Right cardiac atrium (tissue), 5 donors: ENCODE results near the gene EPS8L3. TPM values are rescaled to one million over a fixed set of nuclear protein-coding genes. Genes with fewer than 3 reads are reported as not detected.

ENCODE experiments used
- ATAC-seq, 2 donors: fragments of 200-7000 bp; cut with Tn5 transposase; one replicate each; pipeline versions ENCODE4 v1.8.0 to v1.9.1; 2020; ENCODE audit warnings: moderate library complexity in 2 of 2, mild to moderate bottlenecking in 1 of 2
- DNase-seq, 3 donors: peaks; one replicate each; pipeline ENCODE4 v3.0.0-alpha.2; 2020
- H3K27ac ChIP-seq: one replicate; pipeline ENCODE4 v1.5.1; 2013; ENCODE audit warnings: mild to moderate bottlenecking, low read length, control low read depth, moderate library complexity
- H3K27me3 ChIP-seq: one replicate; pipeline ENCODE4 v1.6.1; 2013; ENCODE audit not compliant: control insufficient read depth, insufficient read depth
- H3K4me1 ChIP-seq: one replicate; pipeline ENCODE4 v1.6.1; 2013; ENCODE audit warnings: low read length; ENCODE audit not compliant: control insufficient read depth, insufficient read depth
- H3K4me3 ChIP-seq: one replicate; pipeline ENCODE4 v1.5.1; 2013; ENCODE audit warnings: low read length, control low read depth
- H3K9me3 ChIP-seq: one replicate; pipeline ENCODE4 v1.6.1; 2013; ENCODE audit warnings: low read length; ENCODE audit not compliant: control insufficient read depth
- WGBS: extraction: QIAGEN DNeasy Blood & Tissue Kit; methylation state at CpG from one replicate; pipeline ENCODE4 v1.1.7; 2013; 5-methylcytosine and 5-hydroxymethylcytosine counted together
- intact Hi-C, 4 donors: fragments of 100-400 bp; cut with DNase I; formaldehyde crosslinking; loops; one replicate each; pipeline versions ENCODE4 v1.11.0 to v1.14.0; 2022 to 2023
- polyA plus RNA-seq: library from polyadenylated mRNA; stranded (reverse); fragments of 200-250 nt; gene quantifications from one replicate; pipeline ENCODE4 v1.2.3, GENCODE V29; 2013
- total RNA-seq, 4 donors: library from RNA; stranded (reverse); fragmentation: NEBNext Ultra II Directional; extraction: Animal tissue kit (Norgen Biotek cat#: 25700); gene quantifications; one replicate each; pipeline ENCODE4 v1.2.1, GENCODE V29; 2021
- donor health status: healthy with polysubstance abuse.
- donor health status: DM: no; HTN: yes; CAD: no.
- donor health status: DM: no; HTN: no; CAD: no.
- donor health status: DM: no; HTN: yes; CAD: no; lungs with severe emphysema.
- donor health status: DM: yes; HTN: yes; CAD: no.

The EPS8L3 gene
- total and polyA plus RNA-seq, 5 donors, result not detected

GRCh38 chr1:109792056-109792831 lies 28.5 kb upstream of the EPS8L3 start:
- WGBS, result 23% methylated on average over 18 of the region's 18 CpGs
- intact Hi-C loops, result loop anchor here in 2 of 4 donors (5.0 kb wide), 2 partner anchors 120 to 190 kb away; partner anchors contain the start of genes AHCYL1 (in 1 of the 2) and CSF1 (in 1 of the 2)
- ATAC-seq, result peak; percentile 66 to 68
- H3K4me1 ChIP-seq, result peaks cover 35% of the 10 kb centered on the region
- H3K27me3 ChIP-seq, result no peaks in the 10 kb centered on the region
- no peak overlapping the region for H3K27ac ChIP-seq
- H3K4me3 ChIP-seq, result no peak overlapping the region
- peak; percentile 80 to 91 (median 89) for DNase-seq
- H3K9me3 ChIP-seq, result no peaks in the 10 kb centered on the region

DNA sequence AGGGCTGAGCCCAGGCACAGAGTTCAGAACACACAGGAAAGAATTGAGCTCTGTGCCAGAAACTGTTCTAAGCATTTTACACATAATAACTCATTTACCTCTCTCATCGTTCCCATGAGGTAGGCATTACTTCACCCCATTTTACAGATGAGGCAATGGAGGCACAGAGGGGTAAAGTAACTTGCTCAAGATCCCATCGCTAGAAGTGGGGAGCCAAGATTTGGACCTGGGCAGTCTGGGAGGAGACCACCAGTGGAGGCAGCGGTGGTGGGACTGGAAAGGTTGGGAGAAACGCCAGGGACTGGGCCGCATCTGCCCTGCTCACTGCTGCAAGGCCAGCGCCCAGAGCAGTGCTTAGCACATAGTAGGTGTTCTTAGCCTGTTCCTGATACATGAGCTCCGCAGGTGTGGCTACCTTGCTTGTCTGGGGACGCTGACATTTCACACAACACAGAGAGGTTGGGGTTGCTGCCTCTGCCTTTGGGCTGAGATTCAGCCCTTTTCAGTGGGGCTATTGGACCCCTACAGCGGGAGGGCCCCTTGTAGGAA lies 27.8 kb upstream of the EPS8L3 start:
- intact Hi-C loops, result loop anchor here in 2 of 4 donors (5.0 kb wide), 2 partner anchors 121 to 191 kb away; partner anchors contain the start of genes AHCYL1 (in 1 of the 2) and CSF1 (in 1 of the 2)
- H3K27ac ChIP-seq, result no peak overlapping the region
- no peak overlapping the region for H3K4me3 ChIP-seq
- no peaks in the 10 kb centered on the region for H3K27me3 ChIP-seq
- no peak for ATAC-seq
- H3K9me3 ChIP-seq, result no peaks in the 10 kb centered on the region
- WGBS, result 78% methylated on average over 9 of the region's 9 CpGs
- H3K4me1 ChIP-seq, result peaks cover 34% of the 10 kb centered on the region
- DNase-seq, result peak in 1 of 3 donors; percentile 43

DNA sequence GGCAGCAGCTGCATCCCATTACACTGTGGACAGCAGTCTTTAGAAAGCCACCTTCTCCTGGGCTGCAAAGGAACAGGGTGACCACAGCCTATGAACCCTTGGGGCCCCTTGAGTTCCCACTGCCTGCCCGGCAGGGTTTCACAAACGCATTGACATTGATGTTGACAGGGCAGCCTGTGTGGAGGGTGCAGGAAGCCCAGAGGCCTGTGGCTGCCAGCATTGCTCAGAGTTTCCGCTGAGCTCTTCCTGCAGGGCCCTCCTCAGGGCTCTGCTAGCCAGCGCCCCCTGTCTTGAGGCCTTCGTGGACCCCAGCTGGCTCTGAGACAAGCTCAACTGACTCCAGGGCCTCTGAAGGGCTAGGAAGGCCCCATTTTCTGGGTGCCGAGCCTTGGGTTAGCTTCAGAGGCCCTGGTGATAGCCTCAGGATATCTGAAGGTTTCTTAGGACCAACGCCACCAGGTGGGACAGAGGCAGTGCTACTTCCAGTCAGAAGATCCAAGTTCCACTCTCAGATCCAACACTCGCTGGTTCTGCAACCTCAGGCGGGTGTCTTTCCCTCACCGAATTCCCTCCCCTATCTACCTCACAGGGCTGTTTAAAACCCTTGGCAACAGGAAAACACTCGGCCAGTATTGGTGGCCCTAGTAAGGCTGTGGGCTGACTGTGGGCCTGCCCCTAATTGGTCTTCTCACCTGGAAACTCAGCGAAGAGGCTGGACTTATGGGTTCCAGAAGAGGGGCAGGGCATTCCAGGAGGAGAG lies 27.2 kb upstream of the EPS8L3 start:
- ATAC-seq (peak; percentile 46 to 71), DNase-seq (peak; percentile 79 to 82 (median 80))
- intact Hi-C loops, result loop anchor here in 2 of 4 donors (5.0 kb wide), 2 partner anchors 121 to 191 kb away; partner anchors contain the start of genes AHCYL1 (in 1 of the 2) and CSF1 (in 1 of the 2)
- Histone ChIP-seq H3K27me3 (no peaks in the 10 kb centered on the region), H3K4me3 (no peak overlapping the region), H3K9me3 (no peaks in the 10 kb centered on the region), H3K4me1 (peaks cover 34% of the 10 kb centered on the region), H3K27ac (peak overlapping the region; percentile 13)
- 63% methylated on average over 12 of the region's 12 CpGs for WGBS

- peaks cover 34% of the 10 kb centered on the region for H3K4me1 ChIP-seq
- H3K27me3 ChIP-seq, result no peaks in the 10 kb centered on the region
- no peaks in the 10 kb centered on the region for H3K9me3 ChIP-seq
- H3K27ac ChIP-seq, result no peak overlapping the region
- ATAC-seq, result no peak
- intact Hi-C loops, result loop anchor here in 2 of 4 donors (5.0 kb wide), 2 partner anchors 122 to 192 kb away; partner anchors contain the start of genes AHCYL1 (in 1 of the 2) and CSF1 (in 1 of the 2)
- no peak for DNase-seq
- no peak overlapping the region for H3K4me3 ChIP-seq
- 88% methylated on average over 2 of the region's 2 CpGs for WGBS
These were observed 26.6 kb upstream of the EPS8L3 start for GRCh38 chr1:109790329-109790728.

DNA sequence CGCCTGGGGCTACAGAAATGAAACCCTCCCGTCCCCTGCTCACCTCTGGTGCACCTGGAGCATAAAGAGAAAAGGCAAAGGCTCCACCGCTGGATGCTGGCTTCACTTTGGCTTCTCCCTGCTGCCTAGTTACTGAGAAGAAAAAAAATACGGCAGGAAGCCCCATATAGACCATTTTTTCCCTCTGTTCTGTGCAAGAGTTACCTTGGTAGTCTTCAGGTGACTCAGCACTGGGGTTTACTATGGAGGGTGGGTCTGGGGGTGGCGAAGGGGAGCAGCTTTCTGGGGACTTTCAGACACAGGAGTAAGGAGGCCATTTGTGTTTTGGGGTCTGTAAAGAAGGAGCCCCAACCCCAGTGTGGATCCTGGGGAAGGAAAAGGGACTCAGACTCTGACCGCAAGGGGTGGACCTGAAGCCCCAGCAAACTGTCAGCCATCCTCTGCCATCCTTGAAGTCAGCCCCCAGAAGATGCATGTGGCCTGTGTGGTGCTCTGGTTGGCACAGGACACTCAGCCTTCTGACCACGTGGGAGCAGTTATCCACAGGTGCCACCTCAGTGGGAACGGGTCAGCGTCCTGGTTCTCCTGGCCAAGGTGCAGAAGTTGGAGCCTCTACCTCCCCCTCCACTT lies 25.9 kb upstream of the EPS8L3 start:
- ATAC-seq (no peak), DNase-seq (peak in 1 of 3 donors; percentile 10)
- H3K27ac ChIP-seq, result no peak overlapping the region
- H3K4me3 ChIP-seq, result no peak overlapping the region
- no peaks in the 10 kb centered on the region for H3K9me3 ChIP-seq
- WGBS, result 87% methylated on average over 9 of the region's 9 CpGs
- H3K4me1 ChIP-seq, result peaks cover 31% of the 10 kb centered on the region
- no peaks in the 10 kb centered on the region for H3K27me3 ChIP-seq
- intact Hi-C loops, result loop anchor here in 2 of 4 donors (5.0 kb wide), 2 partner anchors 123 to 193 kb away; partner anchors contain the start of genes AHCYL1 (in 1 of the 2) and CSF1 (in 1 of the 2)

GRCh38 chr1:109788695-109789521 lies 25.2 kb upstream of the EPS8L3 start:
- ATAC-seq (no peak), DNase-seq (peak in 1 of 3 donors; percentile 18)
- Histone ChIP-seq H3K4me3 (no peak overlapping the region), H3K9me3 (no peaks in the 10 kb centered on the region), H3K27me3 (no peaks in the 10 kb centered on the region), H3K27ac (no peak overlapping the region), H3K4me1 (peaks cover 28% of the 10 kb centered on the region)
- 87% methylated on average over 9 of the region's 9 CpGs for WGBS
- intact Hi-C loops, result no loop called here

DNA sequence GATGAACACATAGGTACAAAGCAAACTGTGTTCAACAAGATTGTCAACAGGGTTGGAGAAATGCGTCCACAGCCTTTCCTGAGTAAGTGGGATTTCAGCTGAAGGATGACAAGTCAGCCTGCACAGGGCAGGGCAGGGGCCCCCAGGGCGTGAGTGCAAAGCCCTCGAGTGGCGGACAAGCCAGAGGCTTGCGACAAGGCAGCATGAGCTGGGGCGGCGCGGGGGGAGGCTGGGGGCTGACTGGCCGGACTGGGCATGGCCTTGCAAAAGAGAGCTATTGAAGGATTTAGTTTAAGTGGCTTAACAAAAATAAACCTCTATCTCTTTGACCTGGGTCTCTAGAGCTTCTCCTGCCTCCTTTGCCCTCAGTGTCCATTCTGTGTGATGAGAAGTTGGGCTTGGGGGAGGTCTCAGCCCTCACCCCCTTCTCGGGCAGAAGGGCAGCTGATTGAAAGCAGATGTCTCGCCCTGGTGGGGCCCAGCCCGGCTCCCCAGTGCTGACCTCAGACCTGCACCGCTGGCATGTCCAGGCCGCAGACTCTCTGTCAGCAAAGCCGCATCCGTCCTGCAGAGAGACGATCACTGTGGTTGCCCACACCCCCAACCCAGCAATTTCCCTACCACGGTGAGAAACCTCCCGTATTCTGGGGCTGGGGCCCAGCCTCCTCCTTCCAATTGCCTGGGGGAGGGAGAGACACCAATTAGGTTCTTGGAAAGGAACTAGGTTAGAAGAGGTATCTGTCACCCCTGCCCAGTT lies 24.3 kb upstream of the EPS8L3 start:
- ATAC-seq (no peak), DNase-seq (peak in 1 of 3 donors; percentile 55)
- H3K27me3 ChIP-seq, result no peaks in the 10 kb centered on the region
- H3K27ac ChIP-seq, result no peak overlapping the region
- H3K4me3 ChIP-seq, result no peak overlapping the region
- no peaks in the 10 kb centered on the region for H3K9me3 ChIP-seq
- WGBS, result 89% methylated on average over 19 of the region's 19 CpGs
- peaks cover 20% of the 10 kb centered on the region for H3K4me1 ChIP-seq
- intact Hi-C loops, result no loop called here

- no peaks in the 10 kb centered on the region for H3K27me3 ChIP-seq
- ATAC-seq (no peak), DNase-seq (peak in 1 of 3 donors; percentile 27)
- H3K27ac ChIP-seq, result no peak overlapping the region
- H3K9me3 ChIP-seq, result no peaks in the 10 kb centered on the region
- no peak overlapping the region for H3K4me3 ChIP-seq
- peaks cover 13% of the 10 kb centered on the region for H3K4me1 ChIP-seq
- 87% methylated on average over 9 of the region's 9 CpGs for WGBS
- intact Hi-C loops, result no loop called here
These were observed 23.6 kb upstream of the EPS8L3 start for GRCh38 chr1:109787211-109787844.

DNA sequence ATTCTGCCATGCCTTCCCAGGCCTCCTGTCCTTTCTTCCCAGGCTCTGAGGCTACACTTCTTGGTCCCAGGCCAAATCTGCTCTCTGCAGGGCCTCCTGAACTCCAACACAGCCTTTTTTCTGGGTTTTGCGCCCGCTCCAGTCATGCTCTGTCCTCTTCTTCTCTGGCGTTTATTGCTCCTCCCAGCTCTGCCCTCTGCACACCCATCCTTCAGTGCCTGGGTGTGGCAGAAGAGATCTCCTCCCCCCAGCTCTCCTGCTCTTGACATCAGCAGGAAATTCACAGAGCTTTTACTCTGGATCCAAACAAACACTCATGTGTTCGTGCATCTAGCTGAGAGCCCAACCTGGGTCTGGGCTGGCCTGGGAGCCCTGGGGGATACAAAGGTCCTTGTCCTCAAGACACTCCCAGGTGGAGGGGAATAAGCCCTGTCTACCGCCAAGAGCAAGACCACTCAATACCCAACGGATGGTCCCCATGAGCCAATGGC lies 22.9 kb upstream of the EPS8L3 start:
- DNase-seq (peak in 1 of 3 donors; percentile 49), ATAC-seq (peak in 1 of 2 donors; percentile 15)
- H3K9me3 ChIP-seq, result no peaks in the 10 kb centered on the region
- H3K4me3 ChIP-seq, result no peak overlapping the region
- peaks cover 8% of the 10 kb centered on the region for H3K4me1 ChIP-seq
- 74% methylated on average over 6 of the region's 6 CpGs for WGBS
- no peak overlapping the region for H3K27ac ChIP-seq
- intact Hi-C loops, result no loop called here
- H3K27me3 ChIP-seq, result no peaks in the 10 kb centered on the region
